Type B pancreatic cell (in vitro differentiated cells): ENCODE results near the gene RAD51B. TPM values are rescaled to one million over a fixed set of nuclear protein-coding genes. Genes with fewer than 3 reads are reported as not detected.

Source experiments
- DNase-seq: peaks from one replicate; pipeline ENCODE4 v3.0.0; 2021; ENCODE audit warnings: mixed read lengths; ENCODE audit not compliant: unreplicated experiment; ENCODE audit errors: extremely low spot score
- H3K27ac Mint-ChIP-seq: 2 replicates; pipeline ENCODE4 v1.8.0; 2021; ENCODE audit warnings: mild to moderate bottlenecking, mixed read lengths
- H3K27me3 Mint-ChIP-seq: 2 replicates; pipeline ENCODE4 v1.8.0; 2021; ENCODE audit warnings: mixed read lengths
- H3K36me3 Mint-ChIP-seq: 2 replicates; pipeline ENCODE4 v1.8.0; 2021; ENCODE audit warnings: mixed read lengths
- H3K4me1 Mint-ChIP-seq: one replicate; pipeline ENCODE4 v1.8.0; 2021; ENCODE audit warnings: mixed read lengths; ENCODE audit not compliant: unreplicated experiment
- H3K4me3 Mint-ChIP-seq: 2 replicates; pipeline ENCODE4 v1.8.0; 2021; ENCODE audit warnings: mild to moderate bottlenecking, mixed read lengths
- H3K9me3 Mint-ChIP-seq: 2 replicates; pipeline ENCODE4 v1.8.0; 2021; ENCODE audit warnings: mixed read lengths
- CTCF ChIP-seq: fragments of 200-600 bp; sonication (generic); conservative IDR thresholded peaks from 2 replicates; pipeline ENCODE4 v1.5.0; 2021; ENCODE audit warnings: antibody characterized with exemption, mild to moderate bottlenecking
- total RNA-seq: library from RNA; stranded (reverse); gene quantifications from 2 replicates; pipeline ENCODE4 v1.2.1, GENCODE V29; 2021; ENCODE audit warnings: low replicate concordance

RAD51B gene
- total RNA-seq, 1 donor from 2014 or later, result 27.3 TPM

GRCh38 chr14:68380329-68380741, 560.8 kb downstream of the RAD51B start:
- no peak for DNase-seq
- Mint-ChIP-seq H3K4me1 (peaks cover 62% of the 10 kb centered on the region), H3K27ac (peak overlapping the region; percentile 22), H3K27me3 (no peaks in the 10 kb centered on the region), H3K36me3 (no peaks in the 10 kb centered on the region), H3K9me3 (no peaks in the 10 kb centered on the region), H3K4me3 (no peak overlapping the region)
- TF ChIP-seq CTCF, result no peak

GRCh38 chr14:68384335-68384734, 564.8 kb downstream of the RAD51B start:
- no peak for DNase-seq
- Mint-ChIP-seq H3K4me1 (peaks cover 59% of the 10 kb centered on the region), H3K36me3 (peaks cover 4% of the 10 kb centered on the region), H3K4me3 (no peak overlapping the region), H3K27ac (no peak overlapping the region), H3K27me3 (no peaks in the 10 kb centered on the region), H3K9me3 (peaks cover 5% of the 10 kb centered on the region)
- TF ChIP-seq CTCF, result no peak

GRCh38 chr14:68384881-68385280, 565.3 kb downstream of the RAD51B start:
- H3K27ac Mint-ChIP-seq, result no peak overlapping the region
- H3K9me3 Mint-ChIP-seq, result peaks cover 5% of the 10 kb centered on the region
- H3K4me3 Mint-ChIP-seq, result no peak overlapping the region
- no peak for TF ChIP-seq CTCF
- peaks cover 4% of the 10 kb centered on the region for H3K36me3 Mint-ChIP-seq
- H3K27me3 Mint-ChIP-seq, result no peaks in the 10 kb centered on the region
- H3K4me1 Mint-ChIP-seq, result peaks cover 54% of the 10 kb centered on the region
- no peak for DNase-seq

- peaks cover 9% of the 10 kb centered on the region for H3K36me3 Mint-ChIP-seq
- H3K27ac Mint-ChIP-seq, result peak overlapping the region; percentile 3
- no peak for DNase-seq
Measured at GRCh38 chr14:68386446-68386845, 566.9 kb downstream of the RAD51B start.

GRCh38 chr14:68386950-68387779, 567.6 kb downstream of the RAD51B start:
- H3K4me3 Mint-ChIP-seq, result no peak overlapping the region
- TF ChIP-seq CTCF, result no peak
- peaks cover 12% of the 10 kb centered on the region for H3K9me3 Mint-ChIP-seq
- no peaks in the 10 kb centered on the region for H3K27me3 Mint-ChIP-seq
- no peak for DNase-seq
- peaks cover 52% of the 10 kb centered on the region for H3K4me1 Mint-ChIP-seq
- peak overlapping the region; percentile 6 for H3K27ac Mint-ChIP-seq
- peaks cover 9% of the 10 kb centered on the region for H3K36me3 Mint-ChIP-seq

More at GRCh38 chr14:68386446-68386845, 566.9 kb downstream of the RAD51B start:
- Mint-ChIP-seq H3K4me1 (peaks cover 46% of the 10 kb centered on the region), H3K27me3 (no peaks in the 10 kb centered on the region), H3K4me3 (no peak overlapping the region), H3K9me3 (peaks cover 11% of the 10 kb centered on the region)
- TF ChIP-seq CTCF, result no peak
